NCI-H69 (cell line): ENCODE measurements around the gene HEBP2.
A peak's percentile ranks its signal among the peaks of the same experiment; 100 is the strongest.

Source experiments
- DNase-seq: peaks from one replicate; lab custom pipeline; 2025; lab: John Stamatoyannopoulos, UW

Gene HEBP2

DNA sequence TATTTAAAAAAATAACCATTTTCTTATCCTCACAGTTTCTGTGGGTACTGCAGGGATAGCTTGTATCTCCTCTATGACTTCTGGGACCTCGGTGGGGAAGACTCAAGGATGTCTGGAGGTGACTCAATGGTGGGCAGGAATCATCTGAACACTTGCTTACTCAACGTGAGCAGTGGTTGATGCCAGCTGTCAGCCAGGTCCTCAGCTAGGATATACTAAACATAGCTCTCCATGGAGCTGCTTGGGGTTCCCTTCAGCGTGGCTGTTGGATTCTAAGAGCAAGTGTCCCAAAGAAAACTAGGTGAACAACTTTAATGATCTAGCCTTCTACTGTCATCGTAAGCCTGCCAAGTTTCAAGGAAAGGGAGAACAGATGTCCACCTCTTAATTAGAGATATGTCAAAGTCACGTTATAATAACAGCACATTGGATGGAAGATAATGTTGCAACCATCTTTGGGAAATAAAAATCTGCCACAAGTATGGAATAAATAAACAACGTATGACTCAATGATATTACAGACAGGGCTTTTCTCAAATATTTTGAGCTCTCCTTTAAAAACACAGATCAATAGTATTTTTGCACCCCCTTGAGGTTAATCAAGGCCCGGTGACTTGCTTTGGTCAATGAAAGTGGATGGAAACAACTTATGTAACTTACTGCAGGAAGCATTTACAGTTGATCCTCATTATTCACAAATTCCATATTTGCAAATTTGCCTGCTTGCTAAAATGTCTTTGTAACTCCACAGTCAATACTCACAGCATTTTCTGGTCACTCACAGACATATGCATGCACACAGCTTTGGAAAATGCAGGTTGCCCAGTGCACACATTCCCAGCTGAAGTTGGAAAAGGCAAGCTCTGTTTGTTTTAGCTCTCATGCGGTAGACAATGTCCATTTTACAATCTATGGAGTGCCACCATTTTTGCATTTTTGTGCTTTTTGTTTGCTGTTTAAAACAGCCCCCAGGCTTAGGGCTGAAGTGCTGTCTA, 6.6 kb upstream of the HEBP2 start:
- DNase-seq = no peak

DNA sequence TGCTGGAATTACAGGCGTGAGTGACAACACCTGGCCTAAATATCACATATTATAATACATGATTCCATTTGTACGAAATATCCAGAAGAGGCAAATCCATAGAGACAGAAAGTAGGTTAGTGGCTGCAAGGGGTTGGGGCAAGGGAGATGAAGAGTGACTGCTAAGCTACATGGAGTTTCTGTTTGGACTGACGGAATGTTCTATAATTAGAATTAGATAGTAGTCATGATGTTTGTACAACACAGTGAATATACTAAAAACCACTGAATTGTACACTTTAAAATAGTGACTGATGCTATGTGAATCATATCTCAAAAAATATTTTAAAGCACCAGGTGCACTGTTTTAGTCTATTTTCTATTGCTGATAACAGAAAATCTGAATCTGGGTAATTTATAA, 3.7 kb upstream of the HEBP2 start:
- no peak for DNase-seq

DNA sequence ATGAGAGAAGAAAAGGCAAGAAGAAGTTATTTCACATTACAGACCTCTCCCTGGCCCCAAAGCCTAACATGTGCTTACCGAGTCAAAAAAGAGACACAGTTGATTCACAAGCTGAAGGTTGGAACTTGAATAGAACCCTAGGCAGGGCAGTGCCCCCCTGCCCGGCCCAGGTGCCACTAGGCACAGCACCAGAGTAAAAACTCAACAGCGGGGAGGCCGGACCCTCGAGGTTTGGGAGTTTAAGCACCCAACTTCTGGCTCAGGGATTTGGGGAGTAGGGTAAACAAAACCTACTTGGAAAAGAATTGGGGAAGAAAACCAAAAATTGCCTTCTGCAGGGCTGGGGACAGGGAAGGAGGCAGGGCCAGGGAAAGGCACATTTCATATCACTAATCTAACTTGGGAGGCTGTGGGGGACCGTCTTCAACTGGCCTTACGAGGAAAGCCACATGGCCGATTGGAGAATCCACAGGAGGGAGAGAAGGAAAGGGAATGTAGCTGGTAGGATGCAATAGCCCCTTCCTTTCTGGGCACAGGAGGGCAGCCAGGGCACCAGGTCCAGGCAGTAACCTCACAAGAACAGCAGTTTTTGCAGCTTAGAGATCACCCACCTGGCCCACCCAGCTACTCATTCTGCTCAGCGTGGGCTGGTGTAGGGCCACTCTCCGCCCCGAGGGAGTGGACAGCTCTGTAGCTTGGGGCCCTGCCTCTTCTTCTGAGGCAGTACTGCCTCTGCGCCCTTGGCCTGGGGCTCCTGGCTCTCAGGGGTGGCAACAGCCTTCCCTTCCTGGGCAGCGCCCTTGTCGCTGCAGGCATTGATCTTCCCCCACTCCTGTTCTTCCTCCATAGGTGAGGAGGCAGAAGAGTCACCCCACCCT, 1.8 kb upstream of the HEBP2 start:
- DNase-seq = no peak

DNA sequence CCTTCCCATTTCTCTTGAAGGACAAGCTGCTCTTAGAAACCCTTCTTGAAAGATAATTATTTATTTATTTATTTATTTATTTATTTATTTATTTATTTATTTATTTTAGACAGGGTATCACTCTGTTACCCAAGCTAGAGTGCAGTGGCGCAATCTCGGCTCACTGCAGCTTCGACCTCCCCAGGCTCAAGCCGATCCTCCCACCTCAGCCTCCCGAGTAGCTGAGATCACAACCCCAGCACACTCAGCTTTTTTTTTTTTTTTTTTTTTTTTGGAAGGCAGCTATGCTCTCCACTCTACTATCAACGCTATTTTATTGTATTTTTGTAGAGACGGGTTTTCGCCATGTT, 1.2 kb upstream of the HEBP2 start:
- DNase-seq = no peak

DNA sequence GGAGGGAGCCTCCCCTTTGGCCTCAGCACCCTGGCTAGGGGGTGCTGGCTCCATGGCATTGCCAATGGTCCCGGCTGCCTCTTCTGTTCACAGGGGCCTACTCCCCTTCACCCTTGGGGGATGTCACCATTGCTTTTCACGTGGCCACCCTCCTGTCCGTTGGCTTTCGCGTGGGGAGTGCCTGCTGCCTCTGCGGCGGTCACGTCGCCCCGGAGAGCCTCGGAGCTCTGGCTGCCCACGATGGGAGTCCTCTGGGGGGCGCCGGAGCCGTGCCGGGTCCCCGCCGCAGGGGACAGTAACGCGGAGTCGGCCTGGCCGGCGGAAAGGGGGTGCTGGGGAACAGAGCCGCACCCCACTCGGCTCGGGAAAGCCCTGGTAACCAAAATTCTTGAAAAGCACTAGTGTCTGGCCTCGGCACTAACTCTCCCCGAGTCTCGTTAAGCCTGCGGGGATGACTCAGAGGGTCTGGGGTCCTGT, 661 bp upstream of the HEBP2 start:
- peak; percentile 68 for DNase-seq

DNA sequence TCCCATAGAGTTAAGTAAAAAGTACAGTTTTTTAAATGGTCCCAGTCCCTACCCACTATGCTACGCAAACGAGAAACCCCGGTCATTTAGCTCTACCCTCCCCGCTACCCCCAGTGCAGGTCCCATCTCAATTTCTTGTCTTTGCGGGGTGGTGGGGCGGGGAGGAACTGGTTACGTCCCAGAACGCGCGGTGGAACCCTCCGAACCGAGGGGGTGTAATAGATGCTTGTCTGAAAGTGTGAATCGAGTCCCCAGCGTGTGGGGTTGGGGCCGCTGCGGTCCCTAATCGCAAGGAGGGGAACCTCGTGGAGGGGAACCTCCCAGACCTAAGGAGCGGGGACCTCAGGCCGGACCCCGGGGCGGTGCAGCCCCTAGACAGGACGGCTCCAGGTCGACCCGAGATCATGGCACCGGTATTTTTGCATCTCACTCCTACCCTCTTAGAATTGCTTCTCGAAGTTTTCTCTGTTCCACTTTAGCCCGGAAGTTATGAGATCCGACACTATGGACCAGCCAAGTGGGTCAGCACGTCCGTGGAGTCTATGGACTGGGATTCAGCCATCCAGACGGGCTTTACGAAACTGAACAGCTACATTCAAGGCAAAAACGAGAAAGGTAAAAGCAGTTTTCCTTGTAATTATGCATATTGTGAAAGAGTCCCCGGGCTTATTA, 779 bp downstream of the HEBP2 start:
- DNase-seq = peak; percentile 70

DNA sequence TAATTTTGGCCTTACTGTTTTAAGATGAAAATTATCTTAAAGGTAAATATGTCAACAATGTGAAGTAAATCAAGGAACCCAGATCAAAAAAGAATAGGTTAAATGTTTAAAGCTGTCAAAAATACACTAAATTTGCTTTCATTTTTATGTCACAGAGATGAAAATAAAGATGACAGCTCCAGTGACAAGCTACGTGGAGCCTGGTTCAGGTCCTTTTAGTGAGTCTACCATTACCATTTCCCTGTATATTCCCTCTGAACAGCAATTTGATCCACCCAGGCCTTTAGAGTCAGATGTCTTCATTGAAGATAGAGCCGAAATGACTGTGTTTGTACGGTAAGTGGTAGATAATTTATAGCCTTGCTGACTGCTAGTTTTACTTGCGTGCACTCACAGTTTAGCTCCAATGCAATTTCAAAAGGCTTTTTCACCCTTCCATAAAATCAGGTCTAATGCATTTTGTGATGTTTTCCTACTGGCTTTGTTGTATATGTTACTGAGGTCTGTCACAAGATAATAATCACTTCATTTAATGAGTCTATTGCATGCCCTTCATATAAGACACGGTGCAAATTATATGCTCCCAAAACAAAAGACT, 1.9 kb downstream of the HEBP2 start:
- peak; percentile 78 for DNase-seq

DNA sequence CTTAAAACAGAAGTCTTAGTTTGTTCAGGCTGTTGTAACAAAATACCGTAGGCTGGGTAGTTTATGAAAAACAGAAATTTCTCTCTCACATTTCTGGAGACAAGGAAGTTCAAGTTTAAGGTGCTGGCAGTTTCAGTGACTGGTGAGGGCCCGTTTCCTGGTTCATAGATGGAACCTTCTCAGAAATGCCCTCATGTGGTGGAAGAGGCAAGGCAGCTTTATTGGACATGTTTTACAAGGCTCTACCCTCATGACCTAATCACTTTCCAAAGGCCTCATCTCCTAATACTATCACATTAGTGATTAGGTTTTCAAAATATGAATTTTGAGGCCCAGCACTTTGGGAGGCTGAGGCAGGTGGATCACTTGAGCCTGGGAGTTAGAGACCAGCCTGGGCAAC, 2.4 kb downstream of the HEBP2 start:
- peak; percentile 26 for DNase-seq

DNA sequence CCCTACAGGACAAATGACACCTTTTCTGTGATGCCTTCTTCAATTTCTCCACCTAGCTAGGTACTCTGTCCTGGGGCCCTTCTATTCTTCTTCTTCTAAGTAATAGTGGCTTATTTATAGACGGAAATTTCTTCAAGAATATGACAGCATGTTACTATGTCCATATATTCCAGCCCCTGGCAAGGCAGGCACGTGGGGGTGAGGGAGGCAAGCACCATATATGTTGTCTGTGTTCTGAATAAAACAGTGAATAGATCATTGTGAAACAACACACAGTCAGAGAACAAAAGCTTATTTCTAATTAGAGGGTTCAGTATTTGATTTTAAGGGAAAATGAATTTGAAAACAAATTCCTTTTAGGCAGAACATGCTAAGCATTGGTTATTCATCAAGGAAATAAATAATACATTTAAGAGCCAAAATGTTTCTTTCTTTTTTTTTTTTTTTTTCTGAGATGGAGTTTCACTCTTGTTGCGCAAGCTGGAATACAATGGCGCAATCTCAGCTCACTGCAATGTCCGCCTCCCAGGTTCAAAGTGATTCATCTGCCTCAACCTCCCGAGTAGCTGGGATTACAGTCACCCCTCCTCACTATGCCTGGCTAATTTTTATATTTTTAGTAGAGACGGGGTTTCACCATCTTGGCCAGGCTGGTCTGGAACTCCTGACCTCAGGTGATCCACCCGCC, 6.2 kb downstream of the HEBP2 start:
- DNase-seq = no peak

DNA sequence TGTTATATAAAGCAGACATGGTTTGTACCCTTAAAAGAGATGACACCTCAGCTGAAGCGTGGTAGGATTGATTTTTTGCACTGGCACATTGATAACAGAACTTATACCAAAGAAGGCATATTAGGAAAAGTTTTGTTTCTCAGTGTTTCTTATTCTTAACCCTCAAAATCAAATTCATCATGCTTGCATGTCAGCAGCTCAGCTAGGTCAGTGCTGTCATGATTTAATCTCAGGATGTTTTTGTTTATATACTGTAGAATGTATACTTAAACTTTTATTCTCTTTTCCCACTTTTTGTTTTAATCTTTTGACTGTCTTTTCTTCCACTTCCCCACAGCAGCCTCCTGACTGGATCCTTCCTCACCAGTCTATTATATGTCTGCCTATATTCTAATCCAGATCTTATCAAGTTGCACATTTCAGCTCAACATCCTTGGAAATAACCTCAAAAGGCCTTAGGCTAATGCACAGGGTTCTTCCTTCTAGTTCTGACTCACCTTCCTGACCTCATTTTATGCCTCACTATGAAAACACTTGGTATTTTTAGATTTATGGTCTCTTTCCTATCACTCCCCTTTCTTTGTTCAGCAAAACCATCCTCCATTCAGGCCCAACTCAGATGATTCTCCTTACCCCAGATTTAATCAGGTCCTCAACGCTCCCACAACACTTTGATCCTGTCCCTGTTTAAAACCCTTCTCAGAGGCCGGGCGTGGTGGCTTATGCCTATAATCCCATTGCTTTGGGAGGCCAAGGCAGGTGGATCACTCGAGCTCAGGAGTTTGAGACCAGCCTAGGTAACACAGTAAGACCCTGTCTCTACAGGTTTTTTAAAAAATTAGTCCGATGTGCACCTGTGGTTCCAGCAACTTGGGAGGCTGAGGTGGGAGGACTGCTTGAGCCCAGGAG, 7.2 kb downstream of the HEBP2 start:
- DNase-seq = no peak

DNA sequence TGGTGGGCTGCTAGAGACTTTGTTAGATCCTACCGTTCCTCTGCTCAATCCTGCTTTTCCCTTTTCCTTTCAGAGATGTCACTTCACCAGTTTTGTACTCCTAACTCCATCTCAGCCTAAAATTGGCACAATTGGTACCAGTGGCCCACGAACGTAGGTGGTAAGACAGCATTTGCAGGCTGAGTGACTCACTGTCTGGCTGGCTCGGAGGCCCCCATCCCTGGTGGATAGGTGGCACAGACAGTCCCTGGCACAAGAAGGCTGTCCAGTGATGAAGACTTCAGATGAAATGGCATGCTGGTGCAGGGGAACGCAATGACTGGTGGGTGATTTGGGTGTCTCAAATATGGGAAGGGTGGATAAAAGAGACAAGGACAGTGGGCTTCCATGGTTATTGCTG, 11.1 kb downstream of the HEBP2 start:
- DNase-seq = no peak

DNA sequence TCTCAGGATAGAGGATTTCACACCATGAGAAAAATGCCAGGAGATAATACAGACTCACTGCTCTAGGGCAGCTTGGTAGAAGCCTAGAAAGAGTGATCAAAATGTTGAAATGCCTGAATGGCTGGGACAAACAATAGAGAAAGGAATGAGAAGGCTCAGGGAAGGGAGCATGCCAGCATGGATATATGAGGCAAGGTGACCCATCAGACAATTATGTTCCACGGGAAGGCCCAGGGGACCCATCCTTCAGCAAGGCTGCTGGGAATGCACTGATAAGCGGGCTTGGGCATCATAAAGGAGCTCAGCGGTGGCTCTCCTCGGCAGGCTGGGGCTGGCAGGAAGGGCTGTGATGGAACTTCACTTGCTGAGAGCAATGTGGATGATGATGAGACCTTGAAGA, 12.2 kb downstream of the HEBP2 start:
- DNase-seq = no peak

DNA sequence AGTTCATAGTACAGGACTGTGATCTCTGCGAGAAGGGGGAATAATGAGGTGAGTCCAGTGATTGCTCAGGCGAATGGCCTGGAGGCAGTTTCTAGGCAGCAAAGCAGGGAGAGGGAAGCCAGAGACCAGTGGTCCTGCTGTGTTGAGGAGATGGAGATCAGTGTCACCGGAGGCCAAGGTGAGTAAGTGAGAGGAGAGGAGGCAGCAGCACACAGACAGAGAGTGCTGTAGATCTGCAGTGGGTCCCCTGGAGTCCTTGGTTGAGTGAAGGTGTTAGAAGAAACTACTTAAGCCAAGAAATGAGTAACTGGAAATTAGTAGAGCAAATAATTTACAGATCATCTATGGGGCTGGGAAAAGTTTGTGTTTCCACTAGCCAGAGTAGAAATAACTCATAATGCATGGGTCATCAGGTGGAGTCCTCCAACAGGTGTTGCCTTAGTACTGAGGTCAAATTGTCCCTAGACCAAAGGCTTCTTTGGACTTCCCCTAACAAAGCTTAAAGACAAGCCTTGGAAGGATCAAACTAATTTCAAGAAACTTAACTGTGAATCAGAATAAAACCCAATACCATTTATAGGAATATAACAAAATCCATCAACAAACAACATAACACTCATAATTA, 13.6 kb downstream of the HEBP2 start:
- DNase-seq = no peak

DNA sequence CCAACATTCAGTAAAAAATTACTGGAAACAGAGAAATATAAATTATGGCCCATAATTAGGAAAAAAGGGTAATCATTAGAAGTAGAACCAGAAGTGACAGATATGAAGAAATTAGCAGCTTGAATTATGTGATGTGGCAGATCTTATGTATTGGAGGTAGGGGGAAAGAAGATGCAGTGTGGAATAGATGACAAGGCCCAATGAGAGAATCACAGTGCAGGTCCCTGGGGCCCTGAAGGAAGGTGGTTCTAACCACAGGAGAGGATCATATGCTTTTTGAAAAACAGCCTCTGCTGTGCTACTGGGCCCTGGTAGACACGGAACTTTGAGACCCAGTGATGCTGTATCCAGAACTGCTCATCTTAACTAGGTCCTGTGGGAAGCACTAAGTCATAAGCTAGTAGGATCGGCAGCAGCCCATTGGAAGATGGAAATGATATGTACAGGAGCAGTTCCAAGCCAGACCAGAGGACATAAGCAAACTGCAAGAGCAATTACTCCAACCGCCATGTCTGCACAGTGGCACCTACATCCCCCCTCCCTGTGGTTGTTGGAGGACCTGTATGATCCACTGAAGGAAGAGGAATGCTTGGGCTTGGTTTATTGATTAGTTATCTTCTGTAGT, 14.2 kb downstream of the HEBP2 start:
- DNase-seq = no peak

DNA sequence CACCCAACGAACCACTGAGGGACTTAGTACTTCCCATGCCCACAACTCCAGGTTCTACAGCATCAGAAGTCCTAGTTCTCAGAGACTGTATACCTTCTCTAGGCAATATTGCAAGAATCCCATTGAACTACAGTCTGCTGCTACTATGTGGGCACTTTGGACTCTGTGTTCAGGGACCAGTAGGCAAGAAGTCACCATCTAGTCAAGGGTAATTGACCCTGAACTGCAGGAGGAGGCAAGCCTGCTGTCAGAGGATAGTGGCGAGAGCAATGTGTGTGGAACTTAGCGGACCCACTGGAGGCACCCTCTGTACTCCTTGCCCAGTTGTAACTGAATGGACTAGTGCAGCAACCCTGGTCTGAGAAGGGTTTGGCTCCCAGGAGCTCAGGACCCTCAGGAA, 15.7 kb downstream of the HEBP2 start:
- no peak for DNase-seq

DNA sequence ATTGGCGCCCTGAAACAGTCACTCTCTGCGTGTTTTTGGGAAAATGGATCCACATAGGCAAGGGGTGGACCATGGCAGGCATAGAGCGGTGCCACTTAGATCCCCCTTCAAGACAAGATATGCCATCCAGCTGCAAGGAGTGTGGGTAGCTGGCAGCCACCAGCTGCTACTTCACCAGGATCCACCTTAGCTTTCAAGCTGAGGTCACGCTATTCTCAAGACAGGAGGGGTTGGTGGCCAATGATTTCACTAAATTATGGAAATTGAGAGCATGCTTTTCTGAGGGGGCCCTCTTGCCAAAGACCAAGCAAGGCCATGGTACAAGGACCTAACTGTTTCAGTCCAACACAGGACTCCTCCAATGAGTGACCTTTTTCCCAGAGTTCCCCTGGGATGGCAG, 16.3 kb downstream of the HEBP2 start:
- DNase-seq = no peak

DNA sequence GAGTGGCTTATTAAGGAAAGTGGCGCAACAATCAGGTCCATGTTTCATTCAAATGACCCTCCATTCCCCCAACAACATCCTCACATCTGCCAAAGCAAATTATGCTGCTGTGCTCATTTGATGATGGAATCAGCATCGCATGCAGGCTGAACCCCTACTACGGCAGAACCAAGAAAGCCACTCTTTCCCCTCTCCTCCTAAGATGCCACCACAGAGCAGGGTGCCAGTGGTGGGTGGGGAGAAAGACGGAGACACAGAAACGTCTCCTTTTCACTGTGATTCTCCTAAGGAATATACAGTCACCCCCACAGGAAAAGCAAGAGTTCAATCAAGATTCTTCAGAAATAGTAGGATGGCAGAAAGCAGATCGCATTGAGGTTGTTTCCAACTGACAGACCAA, 17.1 kb downstream of the HEBP2 start:
- no peak for DNase-seq

DNA sequence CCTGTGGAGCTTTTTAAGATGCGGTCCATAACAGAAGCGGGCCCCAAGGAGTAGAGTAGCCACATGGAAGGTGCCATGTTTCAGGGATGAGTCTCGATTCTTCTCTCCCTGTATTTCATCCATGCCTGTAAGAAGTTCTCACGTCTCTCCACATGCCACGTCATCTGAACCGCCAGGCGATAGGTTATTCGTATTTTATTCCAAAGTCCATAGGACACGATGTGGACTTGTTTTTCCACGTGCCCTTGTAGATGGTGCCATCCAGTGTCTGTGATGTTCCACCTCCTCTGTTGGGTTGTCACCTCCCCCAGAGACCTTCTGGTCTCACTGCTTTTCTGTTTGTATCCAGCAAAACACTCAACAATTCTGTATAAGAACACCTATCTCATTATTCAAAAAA, 17.6 kb downstream of the HEBP2 start:
- no peak for DNase-seq

DNA sequence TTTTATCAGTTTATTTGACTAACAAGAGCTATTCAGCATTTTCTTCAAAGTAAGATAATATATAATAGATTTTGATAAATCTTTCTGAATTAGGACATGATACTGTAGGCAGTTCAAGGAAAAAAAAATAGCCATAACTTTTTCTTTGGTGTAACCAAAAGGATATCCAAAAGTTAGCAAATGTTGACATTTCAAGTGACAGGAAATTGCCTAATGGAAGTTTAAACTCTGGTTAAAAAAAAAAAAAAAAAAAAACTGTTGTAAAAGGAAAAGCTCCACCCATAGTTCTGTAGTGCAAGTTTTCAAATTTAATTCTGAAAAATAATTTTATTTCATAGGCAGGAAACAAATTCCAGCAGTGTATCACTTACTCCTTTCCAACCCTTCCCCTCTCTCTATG, 18.8 kb downstream of the HEBP2 start:
- DNase-seq = no peak
